PC-3 (cell line): ENCODE data around the gene ASCC3. TPM values are rescaled to one million over a fixed set of nuclear protein-coding genes. Genes with fewer than 3 reads are reported as not detected.
A peak's percentile ranks its signal among the peaks of the same experiment; 100 is the strongest.

Source experiments
- ATAC-seq: fragments of 200-7000 bp; cut with Tn5 transposase; 2 replicates; pipeline ENCODE4 v1.9.1; 2020; ENCODE audit warnings: mild to moderate bottlenecking, moderate library complexity
- BruUV-seq: library from RNA; stranded (reverse); fragments of 400-500 nt; replicated peaks from 2 replicates; lab custom pipeline; 2021; lab: Mats Ljungman, UMichigan
- CTCF ChIA-PET: fragments of 300-600 bp; sonication (Branson Sonifier 250); formaldehyde crosslinking; loops from one replicate; lab custom pipeline; 2022; ENCODE audit warnings: antibody characterized with exemption; lab: Charles Lee
- POLR2A ChIA-PET: fragments of 300-600 bp; sonication (Branson Sonifier 250); formaldehyde crosslinking; loops from one replicate; lab custom pipeline; 2022; ENCODE audit warnings: antibody characterized with exemption; ENCODE audit not compliant: unreplicated experiment; lab: Charles Lee
- DNase-seq: peaks from one replicate; pipeline ENCODE4 v3.0.0-alpha.2; 2015
- H2AFZ ChIP-seq: fragments of 300-600 bp; sonication (generic); 2 replicates; pipeline ENCODE4 v1.6.0; 2016; ENCODE audit warnings: antibody characterized with exemption, low read length
- H3F3A ChIP-seq: fragments of 300-600 bp; sonication (generic); one replicate; pipeline ENCODE4 v1.6.0; 2017; ENCODE audit warnings: antibody characterized with exemption, low read length, control low read depth, mild to moderate bottlenecking; ENCODE audit not compliant: unreplicated experiment
- H3K27ac ChIP-seq: fragments of 300-600 bp; sonication (generic); 2 replicates; pipeline ENCODE4 v1.5.1; 2016; ENCODE audit warnings: mild to moderate bottlenecking, low read length
- H3K27me3 ChIP-seq: fragments of 300-600 bp; sonication (generic); 2 replicates; pipeline ENCODE4 v1.6.1; 2016; ENCODE audit warnings: low read length, mixed read lengths
- H3K36me3 ChIP-seq: fragments of 300-600 bp; sonication (generic); 2 replicates; pipeline ENCODE4 v1.6.1; 2016; ENCODE audit warnings: low read depth, mixed run types, low read length, mixed read lengths
- H3K4me1 ChIP-seq: fragments of 300-600 bp; sonication (generic); 2 replicates; pipeline ENCODE4 v1.5.1; 2016; ENCODE audit warnings: low read length; ENCODE audit not compliant: insufficient read depth
- H3K4me2 ChIP-seq: fragments of 300-600 bp; sonication (generic); 2 replicates; pipeline ENCODE4 v1.6.0; 2016; ENCODE audit warnings: low read length
- H3K4me3 ChIP-seq: fragments of 300-600 bp; sonication (generic); 2 replicates; pipeline ENCODE4 v1.5.1; 2016; ENCODE audit warnings: mild to moderate bottlenecking, low read length, mixed read lengths
- H3K79me2 ChIP-seq: fragments of 300-600 bp; sonication (generic); 2 replicates; pipeline ENCODE4 v1.6.1; 2017; ENCODE audit warnings: low read length, mixed read lengths
- H3K9ac ChIP-seq: fragments of 300-600 bp; sonication (generic); 2 replicates; pipeline ENCODE4 v1.6.0; 2016; ENCODE audit warnings: mild to moderate bottlenecking, low read length
- H3K9me2 ChIP-seq: fragments of 300-600 bp; sonication (generic); replicated peaks from 2 replicates; pipeline ENCODE4 v1.6.1; 2016; ENCODE audit warnings: mixed run types, low read length, mixed read lengths
- H3K9me3 ChIP-seq: fragments of 300-600 bp; sonication (generic); 2 replicates; pipeline ENCODE4 v1.6.1; 2016; ENCODE audit warnings: low read length, mixed read lengths
- H4K20me1 ChIP-seq: fragments of 300-600 bp; sonication (generic); 2 replicates; pipeline ENCODE4 v1.6.1; 2016; ENCODE audit warnings: low read length, mixed read lengths
- EZH2 ChIP-seq: fragments of 300-600 bp; sonication (generic); IDR thresholded peaks from one replicate; pipeline ENCODE4 v1.6.1; 2017; ENCODE audit warnings: antibody characterized with exemption, mild to moderate bottlenecking, low read length; ENCODE audit not compliant: unreplicated experiment
- EZH2phosphoT487 ChIP-seq: fragments of 300-600 bp; sonication (generic); IDR thresholded peaks from 2 replicates; pipeline ENCODE4 v1.6.1; 2018; ENCODE audit warnings: mild to moderate bottlenecking, antibody characterized with exemption, low read length, borderline replicate concordance
- intact Hi-C: fragments of 100-400 bp; cut with micrococcal nuclease; formaldehyde crosslinking; loops from 2 replicates; pipeline ENCODE4 v1.9.0; 2023
- total RNA-seq: library from RNA; depleted of rRNA; stranded (reverse); fragments of >200 nt; gene quantifications from 2 replicates; pipeline ENCODE4 v1.2.3, GENCODE V29; 2014
- TF ChIP-seq, protein P1 (sequence below): fragments of 300-600 bp; sonication (generic); conservative IDR thresholded peaks from 2 replicates; pipeline ENCODE4 v1.5.1; 2017; ENCODE audit warnings: antibody characterized with exemption, low read depth, mild to moderate bottlenecking, low read length

The ASCC3 gene
- total RNA-seq, 1 experiment from 2014 or later: 27.7 TPM

DNA sequence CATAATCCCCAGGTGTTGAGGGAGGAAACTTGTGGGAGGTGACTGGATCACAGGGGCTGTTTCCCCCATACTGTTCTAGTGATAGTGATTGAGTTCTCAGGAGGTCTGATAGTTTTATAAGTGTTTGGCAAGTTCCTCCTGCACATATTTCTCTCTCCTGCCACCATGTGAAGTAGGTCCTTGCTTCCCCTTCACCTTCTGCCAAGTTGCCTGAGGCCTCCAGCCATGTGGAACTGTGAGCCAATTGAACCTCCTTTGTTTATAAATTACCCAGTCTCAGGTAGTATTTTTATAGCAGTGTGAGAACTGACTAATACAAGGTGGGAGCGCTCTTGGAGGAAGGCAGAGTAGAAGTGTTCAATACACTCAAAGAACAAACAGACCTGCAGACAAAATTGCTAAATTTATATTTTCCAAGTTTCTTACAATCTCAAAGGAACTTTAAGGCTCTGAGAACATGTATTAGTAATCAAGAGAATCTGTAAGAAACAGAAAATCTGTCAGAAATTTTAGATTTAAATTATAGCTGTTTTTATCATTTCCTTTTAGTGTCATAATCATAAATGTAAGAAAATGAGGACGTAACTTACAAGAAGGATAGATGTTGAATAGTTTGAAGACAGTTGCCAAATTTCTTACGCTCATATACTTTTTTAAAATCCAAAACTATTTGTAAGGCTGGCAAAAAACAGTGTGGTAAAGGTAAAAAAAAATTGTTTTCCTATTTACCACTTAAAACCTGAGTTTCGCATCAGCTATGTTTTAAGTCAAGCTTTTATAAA, 77.7 kb downstream of the ASCC3 start:
- Histone ChIP-seq H4K20me1 (no peaks in the 10 kb centered on the region), H3K27ac (peak overlapping the region; percentile 66), H3K9me3 (no peaks in the 10 kb centered on the region), H2AFZ (peak overlapping the region; percentile 42; the same call in 1 of the 2 replicates), H3F3A (no peaks in the 10 kb centered on the region), H3K9ac (no peak overlapping the region), H3K4me3 (no peak overlapping the region), H3K79me2 (peaks cover 31% of the 10 kb centered on the region), H3K27me3 (no peaks in the 10 kb centered on the region), H3K4me1 (peaks cover 29% of the 10 kb centered on the region), H3K36me3 (no peaks in the 10 kb centered on the region), H3K9me2 (no peaks in the 10 kb centered on the region), H3K4me2 (peak overlapping the region; percentile 19)
- intact Hi-C loops: loop anchor here (5.0 to 10.0 kb wide), 2 partner anchors 281 to 309 kb away; no protein-coding TSS in a partner anchor
- TF ChIP-seq, protein P1, sequence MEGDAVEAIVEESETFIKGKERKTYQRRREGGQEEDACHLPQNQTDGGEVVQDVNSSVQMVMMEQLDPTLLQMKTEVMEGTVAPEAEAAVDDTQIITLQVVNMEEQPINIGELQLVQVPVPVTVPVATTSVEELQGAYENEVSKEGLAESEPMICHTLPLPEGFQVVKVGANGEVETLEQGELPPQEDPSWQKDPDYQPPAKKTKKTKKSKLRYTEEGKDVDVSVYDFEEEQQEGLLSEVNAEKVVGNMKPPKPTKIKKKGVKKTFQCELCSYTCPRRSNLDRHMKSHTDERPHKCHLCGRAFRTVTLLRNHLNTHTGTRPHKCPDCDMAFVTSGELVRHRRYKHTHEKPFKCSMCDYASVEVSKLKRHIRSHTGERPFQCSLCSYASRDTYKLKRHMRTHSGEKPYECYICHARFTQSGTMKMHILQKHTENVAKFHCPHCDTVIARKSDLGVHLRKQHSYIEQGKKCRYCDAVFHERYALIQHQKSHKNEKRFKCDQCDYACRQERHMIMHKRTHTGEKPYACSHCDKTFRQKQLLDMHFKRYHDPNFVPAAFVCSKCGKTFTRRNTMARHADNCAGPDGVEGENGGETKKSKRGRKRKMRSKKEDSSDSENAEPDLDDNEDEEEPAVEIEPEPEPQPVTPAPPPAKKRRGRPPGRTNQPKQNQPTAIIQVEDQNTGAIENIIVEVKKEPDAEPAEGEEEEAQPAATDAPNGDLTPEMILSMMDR: no peak
- TF ChIP-seq EZH2phosphoT487 (no peak), EZH2 (no peak)
- DNase-seq: peak; percentile 59
- BruUV-seq: no TSS peak
- CTCF ChIA-PET: no interaction called here
- peak; percentile 72 for ATAC-seq
- POLR2A ChIA-PET: no interaction called here

DNA sequence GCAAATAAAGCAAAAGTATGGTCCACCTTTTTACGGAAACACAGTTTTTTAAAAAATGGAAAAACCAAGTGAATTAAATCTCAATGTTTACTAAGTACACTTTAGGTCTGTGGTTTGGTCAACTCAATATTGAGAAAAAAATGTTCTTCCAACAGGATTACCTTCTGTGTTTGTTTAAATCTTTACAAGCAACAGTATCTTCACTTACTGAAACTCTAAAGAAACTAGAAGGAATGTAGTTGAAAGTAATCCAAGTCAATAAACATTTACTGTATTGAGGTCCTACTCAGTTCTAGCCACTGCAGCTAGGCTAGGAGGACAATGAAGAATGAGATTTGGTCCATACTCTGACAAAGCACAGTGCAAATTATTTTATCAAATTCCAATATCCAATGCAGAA, 80.1 kb downstream of the ASCC3 start:
- H3K4me3 ChIP-seq: no peak overlapping the region; the same call in 1 of the 2 replicates
- ChIA-PET CTCF (no interaction called here), POLR2A (no interaction called here)
- no peaks in the 10 kb centered on the region for H4K20me1 ChIP-seq
- intact Hi-C loops: loop anchor here (5.0 to 10.0 kb wide), 2 partner anchors 284 to 311 kb away; no protein-coding TSS in a partner anchor
- H3K79me2 ChIP-seq: peaks cover 28% of the 10 kb centered on the region; the same call in 1 of the 2 replicates
- ATAC-seq (peak; percentile 66), DNase-seq (peak; percentile 61)
- H3K9me2 ChIP-seq: no peaks in the 10 kb centered on the region
- H3K9ac ChIP-seq: no peak overlapping the region
- peak overlapping the region; percentile 31 for H3K4me2 ChIP-seq
- H3K27ac ChIP-seq: peak overlapping the region; percentile 40
- H3K4me1 ChIP-seq: peaks cover 29% of the 10 kb centered on the region
- no peaks in the 10 kb centered on the region for H3K27me3 ChIP-seq
- H2AFZ ChIP-seq: no peak overlapping the region
- no peaks in the 10 kb centered on the region for H3F3A ChIP-seq
- H3K9me3 ChIP-seq: no peaks in the 10 kb centered on the region
- TF ChIP-seq EZH2 (no peak), EZH2phosphoT487 (no peak)
- TF ChIP-seq, protein P1: no peak
- BruUV-seq: no TSS peak
- H3K36me3 ChIP-seq: no peaks in the 10 kb centered on the region
